ENCODE data around the gene IZUMO2. TPM values are rescaled to one million over a fixed set of nuclear protein-coding genes. Genes with fewer than 3 reads are reported as not detected.

The IZUMO2 gene
- total and polyA plus RNA-seq, 8 donors: 0.82 to 1.8 (median 1.1) TPM; not detected in 2

DNA sequence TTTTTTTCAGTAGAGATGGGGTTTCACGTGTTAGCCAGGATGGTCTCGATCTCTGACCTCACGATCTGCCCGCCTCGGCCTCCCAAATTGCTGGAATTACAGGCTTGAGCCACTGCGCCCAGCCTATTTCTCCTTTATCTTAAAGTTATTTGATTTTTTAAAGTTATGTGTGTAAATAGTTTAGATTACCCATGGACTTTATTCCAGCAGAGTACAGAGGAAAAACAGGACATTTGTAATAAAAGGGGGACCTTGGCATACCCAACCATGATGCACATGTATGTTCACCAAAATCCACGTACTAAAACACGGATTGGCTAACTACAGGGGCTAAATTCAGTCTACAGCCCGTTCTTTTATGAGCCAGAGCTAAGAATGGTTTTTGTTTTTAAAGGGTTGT, 13.7 kb upstream of the IZUMO2 start:
- no peaks in the 10 kb centered on the region for H3K36me3 ChIP-seq
- DNase-seq (no peak), ATAC-seq (no peak)
- H3K4me1 ChIP-seq: no peaks in the 10 kb centered on the region
- H3K9me3 ChIP-seq: peaks cover 0 to 3% of the 10 kb centered on the region in 2 donors
- H3K27me3 ChIP-seq: peaks cover 0 to 7% of the 10 kb centered on the region in 2 donors
- intact Hi-C loops (cut with DNase I): no loop called here
- H3K4me3 ChIP-seq: no peak overlapping the region
- TF ChIP-seq CTCF (IDR thresholded peaks at IDR 0.05): no peak
- H3K27ac ChIP-seq: no peak overlapping the region

GRCh38 chr19:50175924-50176323, 12.8 kb upstream of the IZUMO2 start:
- intact Hi-C loops (cut with DNase I): no loop called here
- ATAC-seq: no peak
- no peak for TF ChIP-seq CTCF (IDR thresholded peaks at IDR 0.05)
- Histone ChIP-seq H3K27me3 (peaks cover 0 to 7% of the 10 kb centered on the region in 2 donors), H3K4me1 (no peaks in the 10 kb centered on the region), H3K9me3 (peaks cover 0 to 3% of the 10 kb centered on the region in 2 donors), H3K27ac (no peak overlapping the region), H3K36me3 (no peaks in the 10 kb centered on the region), H3K4me3 (no peak overlapping the region)
- no peak for DNase-seq

DNA sequence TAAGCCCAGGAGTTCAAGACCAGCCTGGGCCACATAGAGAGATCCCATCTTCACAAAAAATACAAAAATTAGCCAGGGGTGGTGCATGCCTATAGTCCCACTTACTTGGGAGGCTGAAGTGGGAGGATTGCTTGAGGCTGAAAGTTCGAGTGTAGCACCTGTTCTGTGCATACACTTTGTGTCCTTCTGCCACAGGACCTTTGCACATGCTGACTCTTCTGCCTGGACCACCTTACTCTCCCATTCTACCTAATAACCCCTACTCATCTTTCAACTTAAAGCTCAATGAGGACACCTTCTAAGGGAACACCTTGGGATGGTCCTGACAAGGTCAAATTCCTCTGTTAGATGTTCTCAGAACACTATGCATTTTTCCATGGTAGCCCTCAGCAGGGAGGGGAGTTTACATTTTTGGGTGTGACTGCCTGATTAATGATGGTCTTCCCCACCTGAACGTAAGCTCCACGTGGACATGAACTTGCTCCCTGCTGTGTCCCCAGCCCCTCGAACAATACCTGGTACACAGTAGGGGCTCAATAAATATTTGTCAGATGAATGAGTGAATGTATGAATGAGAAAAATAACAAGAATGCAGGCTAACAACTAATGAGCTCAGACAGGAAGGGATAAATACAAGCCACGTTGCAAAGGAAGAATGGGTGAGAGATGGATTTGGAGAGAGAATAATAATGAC, 11.2 kb upstream of the IZUMO2 start:
- no peak for ATAC-seq

GRCh38 chr19:50173127-50173526, 10.0 kb upstream of the IZUMO2 start:
- H3K27ac ChIP-seq: no peak overlapping the region
- ATAC-seq (no peak), DNase-seq (no peak)
- no peak overlapping the region for H3K4me3 ChIP-seq
- intact Hi-C loops (cut with DNase I): no loop called here
- H3K27me3 ChIP-seq: peaks cover 0 to 8% of the 10 kb centered on the region in 2 donors
- no peaks in the 10 kb centered on the region for H3K4me1 ChIP-seq
- H3K36me3 ChIP-seq: no peaks in the 10 kb centered on the region
- no peaks in the 10 kb centered on the region for H3K9me3 ChIP-seq
- no peak for TF ChIP-seq CTCF (IDR thresholded peaks at IDR 0.05)

More for the DNA sequence above, 11.2 kb upstream of the IZUMO2 start:
- no peaks in the 10 kb centered on the region for H3K36me3 ChIP-seq
- H3K27ac ChIP-seq: no peak overlapping the region
- DNase-seq: no peak
- H3K27me3 ChIP-seq: peaks cover 0 to 2% of the 10 kb centered on the region in 2 donors
- no peaks in the 10 kb centered on the region for H3K4me1 ChIP-seq
- intact Hi-C loops (cut with DNase I): no loop called here
- no peaks in the 10 kb centered on the region for H3K9me3 ChIP-seq
- no peak for TF ChIP-seq CTCF (IDR thresholded peaks at IDR 0.05)
- H3K4me3 ChIP-seq: no peak overlapping the region

DNA sequence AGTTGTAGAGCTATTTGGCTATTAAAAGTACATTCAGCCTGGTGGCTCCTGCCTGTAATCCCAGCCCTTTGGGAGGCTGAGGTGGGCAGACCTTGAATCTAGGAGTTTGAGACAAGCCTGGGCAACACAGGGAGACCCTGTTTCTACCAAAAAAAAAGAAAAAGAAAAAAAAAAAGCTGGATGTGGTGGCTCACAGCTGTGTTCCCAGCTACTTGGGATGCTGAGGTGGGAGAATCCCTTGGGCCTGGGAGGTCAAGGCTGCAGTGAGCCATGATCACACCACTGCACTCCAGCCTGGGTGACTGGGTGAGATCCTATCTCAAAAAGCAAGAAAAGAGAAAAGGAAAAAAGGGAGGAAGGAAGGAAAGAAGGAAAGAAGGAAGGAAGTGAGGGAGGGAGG, 9.6 kb upstream of the IZUMO2 start:
- TF ChIP-seq CTCF (IDR thresholded peaks at IDR 0.05): no peak

More for the DNA sequence above, 9.6 kb upstream of the IZUMO2 start:
- ATAC-seq (no peak), DNase-seq (no peak)
- Histone ChIP-seq H3K9me3 (no peaks in the 10 kb centered on the region), H3K27me3 (peaks cover 0 to 8% of the 10 kb centered on the region in 2 donors), H3K27ac (no peak overlapping the region), H3K4me3 (no peak overlapping the region), H3K36me3 (no peaks in the 10 kb centered on the region), H3K4me1 (no peaks in the 10 kb centered on the region)
- intact Hi-C loops (cut with DNase I): no loop called here
